Measurements from ENCODE around the gene NME2.

DNA sequence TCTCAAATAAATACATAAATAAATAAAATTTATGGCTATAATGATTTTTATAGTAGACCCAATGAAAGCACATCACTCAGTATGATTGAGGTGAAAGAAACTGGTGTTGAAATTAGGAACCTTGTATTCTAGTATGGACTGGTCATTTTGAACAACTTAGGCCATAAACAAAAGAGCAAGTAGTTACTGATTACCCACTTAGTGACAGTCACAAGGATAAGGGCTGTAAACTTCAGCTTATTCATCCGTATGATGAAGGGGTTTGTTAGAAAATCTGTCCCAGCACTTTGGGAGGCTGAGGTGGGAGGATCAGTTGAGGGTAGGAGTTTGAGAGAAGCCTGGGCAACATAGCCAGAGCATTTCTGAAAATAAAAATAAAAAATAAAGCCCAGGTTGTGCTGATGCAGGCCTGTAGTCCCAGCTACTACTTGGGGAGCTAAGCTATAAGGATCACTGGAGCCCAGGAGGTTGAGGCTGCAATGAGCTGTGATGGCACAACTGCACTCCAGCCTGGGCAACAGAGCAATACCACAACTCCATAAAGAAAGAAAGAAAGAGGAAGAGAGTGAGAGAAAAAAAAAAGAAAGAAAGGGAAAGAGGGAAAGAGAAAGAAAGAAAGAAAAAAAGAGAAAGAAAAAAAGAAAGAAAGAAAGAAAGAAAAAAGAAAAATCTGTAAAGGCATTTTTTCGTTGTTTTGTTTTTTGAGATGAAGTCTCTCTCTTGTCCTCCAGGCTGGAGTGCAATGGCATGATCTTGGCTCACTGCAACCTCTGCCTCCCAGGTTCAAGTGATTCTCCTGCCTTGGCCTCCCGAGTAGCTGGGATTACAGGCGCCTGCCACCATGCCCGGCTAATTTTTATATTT is 41.3 kb upstream of the NME2 start:
- TF ChIP-seq, protein P1, sequence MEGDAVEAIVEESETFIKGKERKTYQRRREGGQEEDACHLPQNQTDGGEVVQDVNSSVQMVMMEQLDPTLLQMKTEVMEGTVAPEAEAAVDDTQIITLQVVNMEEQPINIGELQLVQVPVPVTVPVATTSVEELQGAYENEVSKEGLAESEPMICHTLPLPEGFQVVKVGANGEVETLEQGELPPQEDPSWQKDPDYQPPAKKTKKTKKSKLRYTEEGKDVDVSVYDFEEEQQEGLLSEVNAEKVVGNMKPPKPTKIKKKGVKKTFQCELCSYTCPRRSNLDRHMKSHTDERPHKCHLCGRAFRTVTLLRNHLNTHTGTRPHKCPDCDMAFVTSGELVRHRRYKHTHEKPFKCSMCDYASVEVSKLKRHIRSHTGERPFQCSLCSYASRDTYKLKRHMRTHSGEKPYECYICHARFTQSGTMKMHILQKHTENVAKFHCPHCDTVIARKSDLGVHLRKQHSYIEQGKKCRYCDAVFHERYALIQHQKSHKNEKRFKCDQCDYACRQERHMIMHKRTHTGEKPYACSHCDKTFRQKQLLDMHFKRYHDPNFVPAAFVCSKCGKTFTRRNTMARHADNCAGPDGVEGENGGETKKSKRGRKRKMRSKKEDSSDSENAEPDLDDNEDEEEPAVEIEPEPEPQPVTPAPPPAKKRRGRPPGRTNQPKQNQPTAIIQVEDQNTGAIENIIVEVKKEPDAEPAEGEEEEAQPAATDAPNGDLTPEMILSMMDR (IDR thresholded peaks at IDR 0.05) = no peak
- no peak for TF ChIP-seq POLR2A (IDR thresholded peaks at IDR 0.05)

All from lower leg skin (tissue), 3 donors.